Caco-2 (cell line): ENCODE measurements around the gene ANK3. TPM values are rescaled to one million over a fixed set of nuclear protein-coding genes. Genes with fewer than 3 reads are reported as not detected.

Source experiments
- BruUV-seq: library from RNA; stranded (reverse); fragments of 400-500 nt; replicated peaks from 2 replicates; lab custom pipeline; 2021; lab: Mats Ljungman, UMichigan
- CTCF ChIA-PET: fragments of 300-600 bp; sonication (Branson Sonifier 250); formaldehyde crosslinking; loops from one replicate; lab custom pipeline; 2022; ENCODE audit warnings: antibody characterized with exemption; lab: Charles Lee
- POLR2A ChIA-PET: fragments of 300-600 bp; sonication (Branson Sonifier 250); formaldehyde crosslinking; loops from one replicate; lab custom pipeline; 2022; ENCODE audit warnings: antibody characterized with exemption; lab: Charles Lee
- DNase-seq, 2 experiments: peaks; one replicate each; pipeline versions ENCODE4 v3.0.0 to v3.0.0-alpha.2; 2020 to 2022
- H3K27me3 ChIP-seq: replicated peaks from 2 replicates; pipeline ENCODE4 v1.6.0; 2011; ENCODE audit warnings: low read length; ENCODE audit not compliant: control insufficient read depth, insufficient read depth
- H3K36me3 ChIP-seq: 2 replicates; pipeline ENCODE4 v1.5.1; 2011; ENCODE audit warnings: low read length; ENCODE audit not compliant: control insufficient read depth, insufficient read depth
- H3K4me1 ChIP-seq: fragments of 250-450 bp; sonication (Bioruptor Pico); 2 replicates; pipeline ENCODE4 v1.5.1; 2020; ENCODE audit warnings: mild to moderate bottlenecking
- H3K4me3 ChIP-seq: 2 replicates; pipeline ENCODE4 v1.5.1; 2011; ENCODE audit warnings: low read depth, mild to moderate bottlenecking, control low read depth, low read length
- H3K9me3 ChIP-seq: fragments of 250-450 bp; sonication (Bioruptor Pico); 2 replicates; pipeline ENCODE4 v1.5.1; 2020; ENCODE audit warnings: mild to moderate bottlenecking, moderate library complexity
- H3K27ac Mint-ChIP-seq: one replicate; pipeline ENCODE4 v1.8.0; 2022; ENCODE audit warnings: mixed read lengths; ENCODE audit not compliant: unreplicated experiment
- H3K27me3 Mint-ChIP-seq: one replicate; pipeline ENCODE4 v1.8.0; 2022; ENCODE audit warnings: mixed read lengths; ENCODE audit not compliant: insufficient read depth, unreplicated experiment
- H3K36me3 Mint-ChIP-seq: one replicate; pipeline ENCODE4 v1.8.0; 2022; ENCODE audit warnings: mild to moderate bottlenecking, mixed read lengths; ENCODE audit not compliant: insufficient read depth, unreplicated experiment
- H3K4me1 Mint-ChIP-seq: one replicate; pipeline ENCODE4 v1.8.0; 2022; ENCODE audit warnings: low read depth, mixed read lengths; ENCODE audit not compliant: unreplicated experiment
- H3K4me3 Mint-ChIP-seq: one replicate; pipeline ENCODE4 v1.8.0; 2022; ENCODE audit warnings: mild to moderate bottlenecking, moderate library complexity, mixed read lengths; ENCODE audit not compliant: unreplicated experiment
- H3K9me3 Mint-ChIP-seq: one replicate; pipeline ENCODE4 v1.8.0; 2022; ENCODE audit warnings: mixed read lengths; ENCODE audit not compliant: unreplicated experiment
- intact Hi-C: fragments of 100-400 bp; cut with micrococcal nuclease; formaldehyde crosslinking; loops from one replicate; pipeline ENCODE4 v1.10.0; 2022; ENCODE audit not compliant: unreplicated experiment
- total RNA-seq: library from RNA; stranded (reverse); gene quantifications from 2 replicates; pipeline ENCODE4 v1.2.3, GENCODE V29; 2022
- TF ChIP-seq, protein P1 (sequence below), 2 experiments: fragments of 200-600 bp in 1 of 2; IDR thresholded peaks; 1 replicate in 1 of 2; 2 replicates in 1 of 2; pipeline versions ENCODE4 v1.5.1 to v1.8.0; 2011 to 2022; ENCODE audit warnings: antibody characterized with exemption in 1 of 2, control low read depth in 1 of 2, inconsistent platforms in 1 of 2, low read depth in 1 of 2, low read length in 1 of 2, mild to moderate bottlenecking in 1 of 2, moderate library complexity in 1 of 2; ENCODE audit not compliant: insufficient read depth in 1 of 2, severe bottlenecking in 1 of 2, unreplicated experiment in 1 of 2

ANK3 gene
- total RNA-seq, 1 experiment from 2014 or later, result 46.7 TPM

GRCh38 chr10:60271319-60272040 lies 118.2 kb downstream of the ANK3 start:
- DNase-seq, result no peak
- intact Hi-C loops, result no loop called here
- Histone ChIP-seq H3K36me3 (no peaks in the 10 kb centered on the region), H3K9me3 (no peaks in the 10 kb centered on the region), H3K4me1 (no peaks in the 10 kb centered on the region), H3K4me3 (no peak overlapping the region), H3K27me3 (no peaks in the 10 kb centered on the region)
- no peak overlapping the region for H3K27ac Mint-ChIP-seq
- ChIA-PET CTCF (no interaction called here), POLR2A (no interaction called here)
- TF ChIP-seq, protein P1, sequence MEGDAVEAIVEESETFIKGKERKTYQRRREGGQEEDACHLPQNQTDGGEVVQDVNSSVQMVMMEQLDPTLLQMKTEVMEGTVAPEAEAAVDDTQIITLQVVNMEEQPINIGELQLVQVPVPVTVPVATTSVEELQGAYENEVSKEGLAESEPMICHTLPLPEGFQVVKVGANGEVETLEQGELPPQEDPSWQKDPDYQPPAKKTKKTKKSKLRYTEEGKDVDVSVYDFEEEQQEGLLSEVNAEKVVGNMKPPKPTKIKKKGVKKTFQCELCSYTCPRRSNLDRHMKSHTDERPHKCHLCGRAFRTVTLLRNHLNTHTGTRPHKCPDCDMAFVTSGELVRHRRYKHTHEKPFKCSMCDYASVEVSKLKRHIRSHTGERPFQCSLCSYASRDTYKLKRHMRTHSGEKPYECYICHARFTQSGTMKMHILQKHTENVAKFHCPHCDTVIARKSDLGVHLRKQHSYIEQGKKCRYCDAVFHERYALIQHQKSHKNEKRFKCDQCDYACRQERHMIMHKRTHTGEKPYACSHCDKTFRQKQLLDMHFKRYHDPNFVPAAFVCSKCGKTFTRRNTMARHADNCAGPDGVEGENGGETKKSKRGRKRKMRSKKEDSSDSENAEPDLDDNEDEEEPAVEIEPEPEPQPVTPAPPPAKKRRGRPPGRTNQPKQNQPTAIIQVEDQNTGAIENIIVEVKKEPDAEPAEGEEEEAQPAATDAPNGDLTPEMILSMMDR (IDR thresholded peaks at IDR 0.05; ENCODE audit: insufficient read depth in 1 of 2, low read depth in 1 of 2, low read length in 1 of 2, severe bottlenecking in 1 of 2, unreplicated experiment in 1 of 2), result no peak
- no peaks in the 10 kb centered on the region for H3K36me3 Mint-ChIP-seq
- H3K27me3 Mint-ChIP-seq, result no peaks in the 10 kb centered on the region
- H3K4me1 Mint-ChIP-seq, result peaks cover 6% of the 10 kb centered on the region
- no TSS peak for BruUV-seq
- no peak overlapping the region for H3K4me3 Mint-ChIP-seq
- H3K9me3 Mint-ChIP-seq, result peaks cover 6% of the 10 kb centered on the region

- no peaks in the 10 kb centered on the region for H3K27me3 Mint-ChIP-seq
- POLR2A ChIA-PET, result no interaction called here
- Histone ChIP-seq H3K36me3 (no peaks in the 10 kb centered on the region), H3K27me3 (no peaks in the 10 kb centered on the region), H3K4me1 (no peaks in the 10 kb centered on the region), H3K9me3 (no peaks in the 10 kb centered on the region), H3K4me3 (no peak overlapping the region)
- TF ChIP-seq, protein P1 (IDR thresholded peaks at IDR 0.05; ENCODE audit: insufficient read depth in 1 of 2, low read depth in 1 of 2, low read length in 1 of 2, severe bottlenecking in 1 of 2, unreplicated experiment in 1 of 2), result no peak
- DNase-seq, result no peak
- H3K27ac Mint-ChIP-seq, result no peak overlapping the region
- peaks cover 6% of the 10 kb centered on the region for H3K9me3 Mint-ChIP-seq
- CTCF ChIA-PET, result no interaction called here
- no TSS peak for BruUV-seq
- H3K4me1 Mint-ChIP-seq, result peaks cover 6% of the 10 kb centered on the region
- no peak overlapping the region for H3K4me3 Mint-ChIP-seq
- intact Hi-C loops, result no loop called here
- no peaks in the 10 kb centered on the region for H3K36me3 Mint-ChIP-seq
Observed at GRCh38 chr10:60270426-60270825, 119.2 kb downstream of the ANK3 start.

- Mint-ChIP-seq H3K27ac (no peak overlapping the region), H3K9me3 (no peaks in the 10 kb centered on the region), H3K36me3 (no peaks in the 10 kb centered on the region), H3K4me1 (no peaks in the 10 kb centered on the region), H3K27me3 (no peaks in the 10 kb centered on the region), H3K4me3 (no peak overlapping the region)
- Histone ChIP-seq H3K4me1 (no peaks in the 10 kb centered on the region), H3K36me3 (no peaks in the 10 kb centered on the region), H3K27me3 (no peaks in the 10 kb centered on the region), H3K4me3 (no peak overlapping the region), H3K9me3 (no peaks in the 10 kb centered on the region)
- intact Hi-C loops, result no loop called here
- ChIA-PET POLR2A (no interaction called here), CTCF (no interaction called here)
- TF ChIP-seq, protein P1 (IDR thresholded peaks at IDR 0.05; ENCODE audit: insufficient read depth in 1 of 2, low read depth in 1 of 2, low read length in 1 of 2, severe bottlenecking in 1 of 2, unreplicated experiment in 1 of 2), result no peak
- DNase-seq, result no peak
- BruUV-seq, result no TSS peak
Observed at GRCh38 chr10:60267802-60268201, 121.9 kb downstream of the ANK3 start.
